AG04449 (cell line): ENCODE results near the gene PASK.

Experiments
- CTCF ChIA-PET: fragments of 350-600 bp; formaldehyde crosslinking; extraction: SDS; loops from one replicate; lab custom pipeline; 2021; ENCODE audit warnings: antibody characterized with exemption; lab: Yijun Ruan, JAX
- POLR2A ChIA-PET: fragments of 400-600, 350-600 bp; formaldehyde crosslinking; extraction: SDS; loops from one replicate; lab custom pipeline; 2020; ENCODE audit warnings: antibody characterized with exemption, inconsistent platforms; lab: Yijun Ruan, JAX
- DNase-seq: peaks from one replicate; pipeline ENCODE4 v3.0.0-alpha.2; 2010; ENCODE audit warnings: low read depth, low spot score
- H3K4me3 ChIP-seq: 2 replicates; pipeline ENCODE4 v1.5.1; 2011; ENCODE audit warnings: low read depth, mild to moderate bottlenecking, control low read depth, low read length
- TF ChIP-seq, protein P1 (sequence below): IDR thresholded peaks from one replicate; pipeline ENCODE4 v1.5.1; 2011; ENCODE audit warnings: mild to moderate bottlenecking, moderate library complexity, low read length, control low read depth, inconsistent platforms; ENCODE audit not compliant: insufficient read depth; ENCODE audit errors: missing control alignments

Gene PASK

DNA sequence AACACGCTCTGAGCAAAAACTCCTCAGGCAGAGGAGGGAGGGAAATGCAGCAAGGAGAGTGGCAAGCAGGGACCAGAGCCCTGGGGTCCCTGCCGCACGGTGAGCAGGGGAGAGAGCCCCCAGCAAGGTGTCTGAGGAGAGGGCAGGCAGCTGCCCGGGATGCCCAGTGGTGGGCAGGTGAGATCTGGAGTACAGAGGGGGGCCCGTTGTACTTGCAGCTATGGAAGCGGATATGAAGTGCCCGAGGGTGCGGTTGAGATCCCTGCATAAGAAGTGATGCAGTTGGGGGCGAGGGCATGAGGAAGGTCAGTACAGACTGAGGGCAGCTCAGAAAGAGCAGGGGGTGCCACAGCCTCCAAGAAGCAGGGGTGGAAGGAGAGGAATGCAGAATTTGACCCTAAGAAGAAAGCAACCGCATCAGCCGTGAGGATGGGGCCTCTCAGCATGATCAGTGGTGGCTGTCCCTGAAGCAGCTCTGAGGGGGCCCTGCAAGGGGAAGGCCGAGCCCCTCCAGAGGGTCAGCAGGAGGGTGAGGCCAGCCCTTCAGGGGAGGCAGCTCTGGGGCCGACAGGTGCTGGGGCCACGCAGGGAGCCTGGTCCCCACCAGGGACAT is 76.6 kb downstream of the PASK start:
- POLR2A ChIA-PET = no interaction called here
- no peak overlapping the region for H3K4me3 ChIP-seq
- TF ChIP-seq, protein P1, sequence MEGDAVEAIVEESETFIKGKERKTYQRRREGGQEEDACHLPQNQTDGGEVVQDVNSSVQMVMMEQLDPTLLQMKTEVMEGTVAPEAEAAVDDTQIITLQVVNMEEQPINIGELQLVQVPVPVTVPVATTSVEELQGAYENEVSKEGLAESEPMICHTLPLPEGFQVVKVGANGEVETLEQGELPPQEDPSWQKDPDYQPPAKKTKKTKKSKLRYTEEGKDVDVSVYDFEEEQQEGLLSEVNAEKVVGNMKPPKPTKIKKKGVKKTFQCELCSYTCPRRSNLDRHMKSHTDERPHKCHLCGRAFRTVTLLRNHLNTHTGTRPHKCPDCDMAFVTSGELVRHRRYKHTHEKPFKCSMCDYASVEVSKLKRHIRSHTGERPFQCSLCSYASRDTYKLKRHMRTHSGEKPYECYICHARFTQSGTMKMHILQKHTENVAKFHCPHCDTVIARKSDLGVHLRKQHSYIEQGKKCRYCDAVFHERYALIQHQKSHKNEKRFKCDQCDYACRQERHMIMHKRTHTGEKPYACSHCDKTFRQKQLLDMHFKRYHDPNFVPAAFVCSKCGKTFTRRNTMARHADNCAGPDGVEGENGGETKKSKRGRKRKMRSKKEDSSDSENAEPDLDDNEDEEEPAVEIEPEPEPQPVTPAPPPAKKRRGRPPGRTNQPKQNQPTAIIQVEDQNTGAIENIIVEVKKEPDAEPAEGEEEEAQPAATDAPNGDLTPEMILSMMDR = no peak
- no peak for DNase-seq
- CTCF ChIA-PET = no interaction called here

DNA sequence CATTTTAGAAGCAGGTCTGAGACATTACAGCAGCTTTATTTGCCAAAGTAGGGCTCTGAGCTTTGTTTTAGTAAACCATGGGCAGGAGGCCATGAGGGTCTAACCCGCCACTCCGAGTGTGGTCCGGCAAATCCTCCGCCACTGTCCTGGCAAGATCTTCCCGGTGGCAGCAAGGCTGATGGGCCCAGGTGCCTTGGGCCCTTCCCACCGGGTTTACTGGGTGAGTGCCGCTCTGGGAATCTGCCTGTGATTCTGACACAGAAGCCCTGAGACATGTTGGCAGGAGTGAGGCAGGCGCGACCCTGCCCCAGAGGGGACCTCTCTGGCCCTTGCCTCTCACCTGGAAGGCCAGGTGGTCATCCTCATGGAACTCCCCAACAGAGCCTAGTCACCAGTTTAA is 77.1 kb downstream of the PASK start:
- ChIA-PET POLR2A (no interaction called here), CTCF (no interaction called here)
- TF ChIP-seq, protein P1 = no peak
- DNase-seq = no peak
- no peak overlapping the region for H3K4me3 ChIP-seq

GRCh38 chr2:241071677-241072111 is 77.6 kb downstream of the PASK start:
- no peak for DNase-seq

DNA sequence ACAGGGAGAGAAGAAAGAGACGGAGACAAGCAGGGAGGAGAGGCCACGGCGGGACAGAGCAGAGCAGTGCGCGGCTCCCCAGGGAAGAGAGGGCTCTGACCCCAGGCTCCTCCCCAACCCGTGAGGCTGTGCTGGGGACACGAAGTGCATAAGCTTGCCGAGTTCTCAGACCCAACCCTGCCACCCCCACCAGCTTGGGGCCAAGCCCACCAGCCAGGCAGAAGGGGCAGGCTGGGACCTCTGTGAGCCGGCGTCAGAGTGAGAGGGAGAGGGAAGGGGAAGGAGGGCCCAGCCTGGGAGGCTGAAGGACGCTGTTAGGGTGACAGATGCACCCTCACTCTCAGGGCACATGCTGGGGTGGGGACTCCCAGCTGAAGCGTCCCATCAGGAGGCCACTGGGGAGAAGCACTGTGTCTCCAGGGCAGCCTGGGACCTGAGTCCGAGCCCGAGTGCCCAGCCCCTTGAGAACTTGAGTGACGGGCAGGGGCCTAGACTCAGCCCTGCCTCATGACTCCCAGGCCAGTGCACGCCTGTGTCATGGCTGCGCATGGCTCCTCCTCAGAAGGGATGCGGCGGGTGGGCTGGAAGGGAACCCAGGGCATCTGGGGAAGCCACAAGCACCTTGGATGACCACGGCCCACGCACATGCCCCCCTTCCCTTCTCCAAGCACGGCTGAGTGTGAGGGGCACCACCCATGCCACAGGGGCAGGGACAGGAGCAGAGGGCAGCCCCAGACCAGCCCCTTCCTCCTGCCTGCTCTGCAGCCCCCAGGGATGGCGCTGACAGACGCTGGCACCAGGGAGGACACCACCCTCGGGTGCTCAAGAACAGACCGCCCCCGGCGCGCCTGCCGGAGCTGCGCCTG is 78.2 kb downstream of the PASK start:
- ChIA-PET POLR2A (no interaction called here), CTCF (no interaction called here)
- no peak for DNase-seq
- no peak overlapping the region for H3K4me3 ChIP-seq
- TF ChIP-seq, protein P1 = no peak

More at GRCh38 chr2:241071677-241072111, 77.6 kb downstream of the PASK start:
- ChIA-PET CTCF (no interaction called here), POLR2A (no interaction called here)
- TF ChIP-seq, protein P1 = no peak
- no peak overlapping the region for H3K4me3 ChIP-seq

- H3K4me3 ChIP-seq = no peak overlapping the region
- ChIA-PET POLR2A (no interaction called here), CTCF (interaction anchor here (2.3 kb wide), 1 partner anchor 7 kb away, joined by 14 read pairs; no protein-coding TSS in a partner anchor)
- no peak for DNase-seq
- TF ChIP-seq, protein P1 = no peak
Measured at GRCh38 chr2:241070361-241070760, 78.9 kb downstream of the PASK start.

DNA sequence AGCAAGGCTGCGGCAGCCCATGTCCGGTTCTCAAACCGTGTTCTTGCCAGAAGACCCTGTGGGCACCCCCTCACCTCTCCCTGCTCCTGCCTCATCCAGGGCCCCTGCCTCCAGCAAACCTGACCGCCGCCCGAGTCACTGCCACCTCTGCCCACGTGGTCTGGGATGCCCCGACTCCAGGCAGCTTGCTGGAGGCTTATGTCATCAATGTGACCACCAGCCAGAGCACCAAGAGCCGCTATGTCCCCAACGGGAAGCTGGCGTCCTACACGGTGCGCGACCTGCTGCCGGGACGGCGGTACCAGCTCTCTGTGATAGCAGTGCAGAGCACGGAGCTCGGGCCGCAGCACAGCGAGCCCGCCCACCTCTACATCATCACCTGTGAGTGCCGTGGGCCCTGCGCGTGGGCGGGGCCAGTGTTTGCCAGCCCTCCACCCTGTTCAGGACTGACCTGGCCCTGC is 79.4 kb downstream of the PASK start:
- POLR2A ChIA-PET = no interaction called here
- TF ChIP-seq, protein P1 = no peak
- DNase-seq = no peak
- H3K4me3 ChIP-seq = no peak overlapping the region
- CTCF ChIA-PET = interaction anchor here (2.3 kb wide), 1 partner anchor 8 kb away, joined by 14 read pairs; no protein-coding TSS in a partner anchor
